Left cardiac atrium (tissue), 4 donors: ENCODE measurements around the gene PRRT4. TPM values are rescaled to one million over a fixed set of nuclear protein-coding genes. Genes with fewer than 3 reads are reported as not detected.

ENCODE experiments used
- ATAC-seq, 2 donors: fragments of 200-7000 bp; cut with Tn5 transposase; one replicate each; pipeline ENCODE4 v1.9.1; 2020; ENCODE audit warnings: mild to moderate bottlenecking in 2 of 2, moderate library complexity in 2 of 2
- DNase-seq: peaks from one replicate; pipeline ENCODE4 v3.0.0-alpha.2; 2020
- intact Hi-C, 2 donors: fragments of 100-400 bp; cut with DNase I; formaldehyde crosslinking; loops; one replicate each; pipeline versions ENCODE4 v1.14.1 to v1.15.1; 2022 to 2023
- long read RNA-seq: library from polyadenylated mRNA; unstranded; transcript quantifications from one replicate; pipeline ENCODE4 v2.0.0, GENCODE V29; 2021
- total RNA-seq, 2 donors: library from RNA; stranded (reverse); fragmentation: NEBNext Ultra II Directional; extraction: Animal tissue kit (Norgen Biotek cat#: 25700); gene quantifications; one replicate each; pipeline ENCODE4 v1.2.1, GENCODE V29; 2021
- donor health status: DM: no; HTN: yes; CAD: no.
- donor health status: DM: no; HTN: yes; CAD: no; lungs with severe emphysema.
- donor health status: DM: yes; HTN: yes; CAD: no.
- donor health status: Dilated cardiomyopathy.

PRRT4 gene
- total RNA-seq, result 1 to 10 TPM; 1.8 to 7.1 TPM
- long read RNA-seq, result 0 reads

DNA sequence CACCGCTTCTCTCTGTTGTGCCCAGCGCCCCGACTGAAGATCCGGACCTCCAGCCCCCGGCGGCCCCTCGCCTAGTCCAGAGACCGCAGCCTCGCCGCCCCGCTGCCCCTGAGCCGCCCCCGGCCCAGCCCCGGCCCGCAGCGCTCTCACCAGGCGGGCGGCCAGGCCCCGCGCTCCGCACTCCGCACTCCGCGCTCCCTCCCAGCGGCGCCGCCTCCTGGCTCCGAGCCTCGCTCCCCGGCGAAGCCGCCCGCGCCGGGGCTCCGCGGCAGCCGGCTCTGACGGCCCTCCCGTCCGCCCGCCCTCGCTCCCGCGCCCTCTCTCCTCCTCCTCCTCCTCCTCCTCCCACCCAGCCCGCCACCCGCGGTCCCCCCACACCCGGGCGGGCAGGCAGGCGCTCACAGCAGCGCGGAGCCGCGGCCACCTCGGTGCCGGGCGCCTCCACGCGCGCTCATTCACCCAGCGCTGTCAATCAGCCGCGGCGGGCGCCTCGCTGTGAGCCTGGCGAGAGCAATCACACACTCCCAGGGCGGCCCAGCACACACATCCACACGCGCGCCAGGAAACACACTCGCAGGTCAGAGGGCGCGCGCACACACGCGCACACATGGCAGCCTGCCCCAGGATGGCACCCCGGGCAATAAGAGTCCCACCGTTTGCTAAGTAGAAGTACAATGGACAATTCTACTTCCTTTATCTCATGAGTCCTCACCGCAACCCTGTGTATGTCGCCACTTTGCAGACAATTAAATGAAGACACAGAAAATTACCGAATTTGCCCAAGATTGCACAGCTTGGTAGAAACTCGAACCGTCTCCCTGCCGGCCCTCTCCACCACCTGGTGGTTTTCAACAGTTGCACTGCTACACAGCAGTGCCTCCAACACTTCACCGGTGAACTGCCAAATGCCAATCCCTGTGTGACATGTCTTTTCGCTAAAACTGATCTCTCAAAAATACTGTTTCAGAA is at the start of gene PRRT4:
TSS of gene PRRT4 (minus strand) at position 280 of the 969 bp plus-strand sequence.
- DNase-seq (peak; percentile 53), ATAC-seq (peak; percentile 69 to 86)
- intact Hi-C loops, result no loop called here

DNA sequence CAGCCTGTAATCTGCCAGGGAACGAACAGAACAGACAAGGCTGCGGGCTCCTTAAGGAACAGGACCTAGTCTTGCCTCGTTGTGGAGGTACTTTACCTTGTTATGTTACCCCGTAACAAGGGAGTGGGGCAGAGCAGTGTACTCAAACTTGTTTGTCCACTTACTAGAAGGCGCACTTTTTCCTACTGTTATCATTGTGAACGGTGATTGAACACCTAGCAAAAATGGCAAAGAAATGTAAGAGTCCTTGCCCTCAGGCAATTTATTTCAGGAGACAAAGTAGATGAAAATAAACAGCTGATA is 48.9 kb upstream of the PRRT4 start:
- ATAC-seq (no peak), DNase-seq (no peak)
- intact Hi-C loops, result no loop called here

- intact Hi-C loops, result no loop called here
- DNase-seq (peak; percentile 90), ATAC-seq (peak; percentile 93 to 95)
Measured at GRCh38 chr7:128409596-128410450, 48.3 kb upstream of the PRRT4 start, which contains the start of gene IMPDH1. Gene IMPDH1, minus strand, starts transcription at chr7:128409982. Its CDS starts 81 bp downstream, at chr7:128409901.

DNA sequence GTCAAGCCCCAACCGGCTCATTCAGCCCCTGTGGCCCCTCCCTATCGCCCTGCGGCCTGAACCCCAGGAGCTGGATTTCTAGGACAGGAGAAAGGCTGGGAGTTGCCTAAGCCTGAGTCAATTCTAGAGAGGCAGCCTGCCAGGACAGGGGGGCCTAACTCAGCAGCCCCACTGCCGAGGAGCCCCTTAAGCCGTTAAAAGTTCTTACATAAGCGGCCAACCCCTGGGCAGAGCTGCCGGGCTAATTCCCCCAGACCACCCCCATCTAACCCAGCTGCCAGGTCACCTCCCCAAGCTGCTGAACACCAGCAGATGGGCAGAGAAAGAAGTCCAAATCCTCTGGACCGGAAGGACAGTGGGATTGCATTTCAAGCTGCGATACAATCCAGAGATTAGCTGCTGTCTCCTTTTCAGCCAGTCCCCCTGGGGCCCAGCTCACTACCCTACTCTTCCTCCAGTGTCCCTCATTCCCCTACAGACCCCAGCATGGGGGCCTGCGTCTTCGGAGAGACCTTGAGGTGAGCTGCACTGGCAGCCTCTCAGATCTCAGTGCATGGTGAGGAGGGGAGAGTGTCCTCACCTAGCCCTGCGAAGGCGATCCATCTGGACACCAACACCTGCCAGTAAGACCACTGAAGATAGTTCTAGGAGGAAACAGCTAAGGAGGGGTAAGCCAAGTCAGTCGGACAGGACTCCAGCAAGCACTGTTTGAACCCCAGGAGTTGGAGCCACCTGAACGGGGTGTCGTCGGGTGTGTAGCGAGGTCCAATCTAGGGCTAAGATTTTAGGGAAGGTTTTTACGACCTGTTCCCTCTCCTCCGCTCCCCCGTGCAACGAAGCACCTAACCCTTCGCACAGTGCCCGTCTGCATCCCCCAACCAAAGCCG is 47.5 kb upstream of the PRRT4 start:
- no peak for ATAC-seq
- intact Hi-C loops, result no loop called here

DNA sequence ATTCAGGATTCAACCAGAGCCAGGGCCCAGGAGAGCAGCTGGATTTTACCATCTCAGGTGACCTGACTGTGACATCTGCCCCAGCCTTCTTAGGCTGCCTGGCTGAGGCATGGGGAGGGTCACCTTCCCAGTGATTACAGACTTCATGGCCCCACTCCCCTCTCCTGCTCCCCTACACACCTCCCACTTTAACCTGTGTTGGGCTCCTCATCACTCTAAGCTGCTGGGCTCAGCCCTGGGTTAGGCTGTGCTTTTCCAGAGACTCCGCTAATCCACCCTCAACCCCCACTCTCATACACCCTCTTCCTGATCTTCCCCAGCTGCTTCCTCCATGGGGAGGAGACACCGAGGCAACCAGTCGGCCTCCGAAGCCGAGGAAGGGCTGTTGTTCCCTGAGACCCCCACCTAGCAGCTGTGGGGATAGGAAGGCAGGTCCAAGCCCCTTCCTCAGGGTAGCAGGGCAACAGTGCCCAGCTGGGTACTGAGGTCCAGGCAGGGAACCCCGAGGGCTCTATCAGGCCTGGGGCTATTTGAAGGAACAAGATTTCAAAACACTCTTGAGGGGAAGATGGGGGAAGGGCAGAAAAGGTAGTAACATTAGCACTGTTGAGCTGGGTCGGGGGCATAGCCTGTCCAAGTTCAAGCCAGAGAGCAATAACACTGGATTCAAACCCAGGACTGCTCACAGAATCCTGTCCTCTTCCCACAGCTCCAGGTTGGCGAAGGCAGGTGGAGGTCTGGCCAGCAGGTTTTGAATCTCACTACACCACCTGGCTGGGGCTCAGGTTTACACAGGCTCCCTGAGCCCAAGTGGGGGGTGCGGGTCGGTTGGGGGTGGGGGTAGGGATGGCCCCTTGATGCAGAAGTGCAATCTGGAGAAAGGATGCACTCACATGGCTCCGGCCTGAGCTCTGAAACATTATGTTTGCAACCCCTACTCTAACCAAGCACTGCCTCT is 46.5 kb upstream of the PRRT4 start:
- ATAC-seq, result no peak
- intact Hi-C loops, result no loop called here
- DNase-seq, result no peak

More for the DNA sequence above, 47.5 kb upstream of the PRRT4 start:
- DNase-seq, result no peak

GRCh38 chr7:128407233-128407589 is 45.7 kb upstream of the PRRT4 start:
- no peak for ATAC-seq
- no peak for DNase-seq
- intact Hi-C loops, result no loop called here

DNA sequence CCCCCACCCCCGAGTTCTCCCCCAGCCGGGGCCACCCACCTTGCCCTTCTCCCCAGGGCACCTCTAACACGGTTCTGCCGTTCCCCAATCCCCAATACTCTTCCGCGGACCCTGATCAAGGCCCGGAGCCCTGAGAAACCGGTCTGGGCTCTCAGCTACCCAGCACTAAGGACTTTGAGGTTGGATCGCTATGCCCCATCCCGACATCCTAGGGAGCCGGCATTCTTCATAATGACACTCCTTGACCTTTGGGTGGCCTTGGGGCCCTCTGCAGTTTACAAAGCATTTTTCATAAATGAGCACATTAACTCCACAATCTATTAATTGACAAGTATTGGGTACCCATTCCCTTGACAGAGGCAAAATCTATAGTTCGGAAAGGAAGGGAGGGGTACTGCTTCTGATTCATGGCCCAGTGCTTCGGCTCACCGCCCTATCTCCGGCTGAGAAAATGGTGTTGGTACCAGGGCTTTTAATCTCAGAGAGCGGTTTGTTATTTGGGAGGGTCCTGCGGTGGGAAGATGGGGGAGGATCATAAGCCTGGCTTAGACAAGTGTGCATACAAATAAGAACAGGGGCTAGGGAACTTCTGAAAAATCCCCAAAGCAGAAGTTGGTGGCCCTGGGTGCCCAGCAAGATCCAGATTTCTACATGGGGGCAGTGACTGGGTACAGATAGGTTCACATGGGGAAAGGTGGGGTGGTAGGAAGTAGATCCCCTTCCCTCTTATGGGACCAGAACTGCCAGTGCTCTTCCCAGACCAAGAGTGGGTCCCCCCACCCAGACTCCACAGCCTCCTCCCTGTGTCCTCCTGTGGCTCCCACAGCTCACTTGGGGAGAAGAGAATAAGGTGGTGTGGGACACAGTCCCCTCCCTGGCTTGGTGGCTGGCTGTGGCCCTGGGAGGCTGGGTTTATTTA is 45.1 kb upstream of the PRRT4 start:
- ATAC-seq (no peak), DNase-seq (no peak)
- intact Hi-C loops, result no loop called here

GRCh38 chr7:128405471-128406313 is 44.2 kb upstream of the PRRT4 start:
- ATAC-seq (peak in 1 of 2 donors; percentile 1), DNase-seq (peak; percentile 67)
- intact Hi-C loops, result no loop called here

DNA sequence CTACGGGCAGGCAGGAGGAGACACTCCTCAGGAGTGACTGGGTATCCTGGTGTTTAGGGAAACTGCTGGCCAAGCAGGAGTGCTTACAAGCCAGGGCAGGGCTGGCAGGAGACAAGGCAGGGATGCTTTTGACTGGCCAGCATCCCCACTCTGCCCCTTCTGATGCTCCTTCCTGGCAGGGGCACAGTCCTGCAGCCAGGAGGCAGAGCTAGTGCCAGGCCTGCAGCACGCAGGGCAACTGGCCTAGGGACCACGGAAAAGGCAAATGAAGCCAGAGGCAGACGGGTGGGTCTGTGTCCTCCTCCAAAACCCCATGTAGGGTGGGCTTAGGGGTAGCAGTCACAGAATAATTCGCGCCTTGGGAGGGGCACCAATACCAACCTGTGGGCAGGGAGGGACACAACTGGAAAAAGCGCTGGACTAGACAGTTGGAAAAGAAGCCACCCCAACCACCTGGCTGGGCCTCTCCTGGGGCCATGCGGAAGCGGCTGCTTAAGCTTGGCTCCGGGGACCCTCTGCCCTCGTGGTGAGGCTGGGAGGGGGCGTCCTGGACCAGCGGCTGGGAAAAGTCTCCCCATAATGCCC is 43.5 kb upstream of the PRRT4 start:
- ATAC-seq (no peak), DNase-seq (no peak)
- intact Hi-C loops, result no loop called here

DNA sequence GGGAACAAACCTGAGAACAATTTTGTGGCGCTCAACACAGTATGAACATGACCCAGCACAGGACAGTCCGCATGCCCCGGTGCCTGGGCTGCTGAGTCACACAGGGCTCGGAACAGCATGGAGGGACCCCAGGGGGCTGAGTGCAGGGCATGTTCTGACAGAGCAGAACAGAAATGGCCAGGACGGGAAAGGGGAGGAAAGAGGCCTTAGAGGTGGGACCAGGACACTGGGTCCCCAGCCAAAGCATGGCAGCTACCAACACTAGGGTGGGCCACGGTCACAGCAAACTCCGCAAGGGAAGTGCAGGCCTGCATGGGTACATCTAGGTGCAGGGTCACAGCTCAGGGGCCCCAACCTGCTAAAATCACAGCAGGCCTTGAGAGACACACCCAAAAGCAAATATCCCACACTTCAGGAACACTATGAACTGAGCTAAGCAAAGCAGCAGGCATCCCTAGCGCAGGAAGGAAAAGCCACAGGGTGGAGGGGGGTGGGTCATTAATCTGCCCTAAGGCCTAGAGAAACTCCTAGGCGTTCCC is 42.7 kb upstream of the PRRT4 start:
- intact Hi-C loops, result no loop called here
- ATAC-seq, result no peak
- no peak for DNase-seq

DNA sequence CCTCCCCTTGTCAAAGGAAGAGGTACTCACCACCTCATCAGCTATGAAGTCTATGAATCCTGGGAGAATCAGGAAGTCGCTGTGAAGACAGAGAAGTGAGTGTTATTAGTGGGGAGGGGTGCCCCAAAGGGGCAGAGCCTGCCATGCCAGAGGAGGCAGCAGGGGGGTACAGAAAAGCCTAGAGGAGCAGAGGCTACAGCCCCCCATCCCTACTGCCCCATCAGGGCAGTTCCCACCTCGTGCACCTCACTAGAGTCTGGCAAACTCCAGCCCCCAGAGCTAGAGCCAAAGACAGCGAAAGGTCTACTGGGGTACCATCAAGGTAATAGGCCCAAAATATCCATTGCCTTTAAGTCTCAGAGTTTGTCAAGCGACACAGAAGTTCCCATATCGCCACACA is 42.2 kb upstream of the PRRT4 start:
- DNase-seq (no peak), ATAC-seq (no peak)
- intact Hi-C loops, result no loop called here

- ATAC-seq (no peak), DNase-seq (no peak)
- intact Hi-C loops, result no loop called here
Measured at GRCh38 chr7:128402356-128402755, 40.9 kb upstream of the PRRT4 start.

GRCh38 chr7:128400566-128400965 is 39.1 kb upstream of the PRRT4 start:
- no peak for ATAC-seq
- intact Hi-C loops, result no loop called here
- DNase-seq, result no peak

DNA sequence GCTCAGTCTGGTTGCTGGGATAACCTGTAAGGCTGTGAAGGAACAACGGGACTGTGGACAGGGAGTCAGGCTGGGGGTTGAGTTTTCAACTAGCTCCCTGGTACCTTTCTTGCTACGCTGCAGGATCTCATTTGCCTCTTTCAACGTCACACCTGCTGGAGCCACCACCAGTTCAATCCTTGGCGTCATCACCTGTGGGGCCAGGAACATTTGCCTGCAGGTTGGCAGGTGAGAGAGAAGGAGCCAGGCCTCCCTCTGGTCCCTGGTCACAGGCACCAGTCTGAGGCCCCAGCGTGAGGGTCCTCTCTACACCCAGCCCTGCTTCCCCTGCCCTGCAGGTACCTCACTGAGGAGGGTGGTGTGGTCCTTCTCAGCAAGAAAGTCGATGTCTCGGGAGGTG is 38.5 kb upstream of the PRRT4 start:
- DNase-seq, result no peak
- intact Hi-C loops, result no loop called here
- no peak for ATAC-seq

DNA sequence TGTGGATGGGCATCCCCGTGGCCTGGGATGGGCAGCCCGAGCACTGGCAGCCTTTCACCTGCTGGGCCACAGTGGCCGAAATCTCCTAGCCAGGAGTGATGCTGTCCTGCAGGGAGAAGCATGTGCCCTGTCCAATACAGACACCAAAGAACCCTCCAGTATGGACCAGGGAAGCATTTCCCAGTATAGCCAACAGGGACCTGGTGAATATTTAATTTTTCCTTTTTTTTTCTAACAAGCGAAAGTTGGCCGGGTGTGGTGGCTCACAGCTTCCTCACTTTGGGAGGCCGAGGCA is 37.3 kb upstream of the PRRT4 start:
- no peak for ATAC-seq
- DNase-seq, result no peak
- intact Hi-C loops, result loop anchor here in 1 of 2 donors (1.0 kb wide), 1 partner anchor 28 kb away; no protein-coding TSS in a partner anchor
